Islet of Langerhans (tissue), 1 donor: ENCODE data around the gene PAQR4.

ENCODE experiments used
- FAIRE-seq: peaks from one replicate; lab custom pipeline; 2011; peaks lifted over from hg19 to GRCh38; lab: Jason Lieb, UNC

PAQR4 gene

GRCh38 chr16:2946649-2947048 lies 22.5 kb upstream of the PAQR4 start:
- no peak for FAIRE-seq

GRCh38 chr16:2948807-2949704 lies 20.1 kb upstream of the PAQR4 start:
- no peak for FAIRE-seq

GRCh38 chr16:2949705-2950352 lies 19.3 kb upstream of the PAQR4 start:
- FAIRE-seq, result no peak

- no peak for FAIRE-seq
Measured at GRCh38 chr16:2950353-2950724, 18.8 kb upstream of the PAQR4 start.

- FAIRE-seq, result no peak
Measured at GRCh38 chr16:2950773-2951172, 18.4 kb upstream of the PAQR4 start.

GRCh38 chr16:2952679-2953078 lies 16.5 kb upstream of the PAQR4 start:
- FAIRE-seq, result no peak

GRCh38 chr16:2953706-2954627 lies 15.2 kb upstream of the PAQR4 start:
- FAIRE-seq, result no peak

GRCh38 chr16:2954656-2955381 lies 14.3 kb upstream of the PAQR4 start:
- no peak for FAIRE-seq

GRCh38 chr16:2955438-2955778 lies 13.7 kb upstream of the PAQR4 start:
- FAIRE-seq, result no peak

GRCh38 chr16:2955779-2956578 lies 13.2 kb upstream of the PAQR4 start:
- no peak for FAIRE-seq

GRCh38 chr16:2956579-2956956 lies 12.6 kb upstream of the PAQR4 start:
- no peak for FAIRE-seq

- no peak for FAIRE-seq
Measured at GRCh38 chr16:2959206-2959605, 9.9 kb upstream of the PAQR4 start.

- FAIRE-seq, result no peak
Measured at GRCh38 chr16:2960183-2961010, 8.8 kb upstream of the PAQR4 start.

GRCh38 chr16:2962334-2963073 lies 6.6 kb upstream of the PAQR4 start:
- no peak for FAIRE-seq

GRCh38 chr16:2963074-2963722 lies 6.0 kb upstream of the PAQR4 start:
- no peak for FAIRE-seq

- no peak for FAIRE-seq
Measured at GRCh38 chr16:2963723-2964474, 5.2 kb upstream of the PAQR4 start, which contains the start of gene KREMEN2. Gene KREMEN2, plus strand, starts transcription at chr16:2964275. Its CDS starts 246 bp downstream, at chr16:2964521.

GRCh38 chr16:2964475-2965336 lies 4.4 kb upstream of the PAQR4 start:
- no peak for FAIRE-seq
